NOMO-1 (cell line): ENCODE data around the gene NPY4R2.
A peak's percentile ranks its signal among the peaks of the same experiment; 100 is the strongest.
"Not testable (repeated sequence)": the region's sequence is repeated elsewhere in the genome, so short reads cannot be mapped to it uniquely, and the experiment has no call there.

Experiments used
- DNase-seq, 2 experiments: peaks; one replicate each; lab custom pipeline; 2025; ENCODE audit not compliant: unreplicated experiment in 2 of 2; lab: John Stamatoyannopoulos, UW

NPY4R2 gene

GRCh38 chr10:47928225-47928624, 9.8 kb downstream of the NPY4R2 start:
- not testable (repeated sequence) for DNase-seq

GRCh38 chr10:47932824-47933223, 14.4 kb downstream of the NPY4R2 start:
- DNase-seq = not testable (repeated sequence)

DNA sequence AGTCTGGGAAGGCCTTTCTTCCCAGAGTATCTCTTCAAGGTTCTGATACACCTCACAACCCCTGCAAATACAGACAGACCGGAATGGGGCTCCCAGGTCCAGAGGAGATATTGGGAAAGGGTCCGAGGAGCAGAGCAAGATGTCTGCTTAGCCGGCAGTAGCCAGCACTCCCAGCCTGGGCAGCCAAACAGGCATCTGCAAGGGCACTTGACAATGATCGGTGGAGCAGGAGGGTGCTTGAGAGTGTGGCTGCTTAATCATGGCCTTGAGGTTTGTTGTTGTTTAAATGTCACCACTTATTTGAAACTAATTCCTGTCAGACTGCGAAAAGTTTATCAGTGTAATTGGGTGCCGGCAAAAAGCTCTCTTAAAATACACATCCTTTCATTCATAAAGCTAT, 15.0 kb downstream of the NPY4R2 start:
- DNase-seq = not testable (repeated sequence)

GRCh38 chr10:47936772-47937228, 18.3 kb downstream of the NPY4R2 start:
- not testable (repeated sequence) for DNase-seq

DNA sequence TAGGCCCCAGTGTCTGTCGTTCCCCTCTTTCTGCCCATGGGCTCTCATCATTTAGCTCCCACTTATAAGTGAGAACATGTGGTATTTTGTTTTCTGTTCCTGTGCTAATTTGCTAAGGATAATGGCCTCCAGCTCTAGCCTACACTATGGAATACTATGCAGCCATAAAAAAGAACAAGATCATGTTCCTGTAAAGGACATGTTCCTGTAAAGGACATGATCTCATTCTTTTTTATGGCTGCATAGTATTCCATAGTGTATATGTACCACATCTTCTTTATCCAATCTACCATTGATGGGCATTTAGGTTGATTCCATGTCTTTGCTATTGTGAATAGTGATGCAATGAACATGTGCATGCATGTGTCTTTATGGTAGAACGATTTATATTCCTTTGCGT, 19.2 kb downstream of the NPY4R2 start:
- not testable (repeated sequence) for DNase-seq

DNA sequence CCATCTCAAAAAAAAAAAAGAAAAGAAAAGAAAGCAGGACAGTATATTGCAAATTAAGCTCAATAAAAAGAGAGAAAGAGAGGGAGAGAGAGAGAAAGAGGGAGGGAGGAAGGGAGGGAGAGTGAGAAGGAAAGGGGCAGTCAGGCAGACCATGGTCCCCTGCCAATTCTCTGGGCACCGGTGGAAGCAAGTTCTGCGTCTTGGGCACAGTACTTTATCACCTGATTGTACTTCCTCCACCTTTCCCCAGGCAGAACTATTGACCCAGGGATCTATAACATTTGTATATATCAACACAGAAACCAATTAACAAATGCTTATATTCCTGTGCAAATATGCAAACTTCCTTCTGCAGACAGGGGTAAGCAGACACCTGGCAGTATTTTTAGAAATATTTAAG, 22.4 kb downstream of the NPY4R2 start:
- not testable (repeated sequence) for DNase-seq

- not testable (repeated sequence) for DNase-seq
Measured at GRCh38 chr10:47941379-47941778, 22.9 kb downstream of the NPY4R2 start.

GRCh38 chr10:47942351-47943019, 24.0 kb downstream of the NPY4R2 start:
- not testable (repeated sequence) for DNase-seq

DNA sequence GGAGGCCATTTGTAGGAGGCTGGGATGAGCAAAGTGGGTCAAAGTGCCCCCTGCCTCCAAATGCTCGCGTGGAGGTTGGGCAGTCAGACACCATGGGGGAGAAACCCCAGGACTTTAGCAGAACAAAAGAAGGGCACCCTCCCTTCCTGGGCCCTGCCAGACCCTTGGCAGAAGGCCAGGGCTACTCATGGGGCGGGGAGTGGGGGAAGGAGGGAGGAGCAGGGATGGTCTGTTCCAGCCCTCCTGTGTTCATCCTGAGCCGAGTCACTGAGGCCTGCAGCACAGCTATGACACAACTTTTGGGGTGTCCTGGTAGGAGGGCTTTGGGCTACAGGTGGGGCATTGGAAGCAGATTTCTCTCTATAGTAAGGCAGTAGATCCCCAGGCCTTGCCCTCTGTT, 24.9 kb downstream of the NPY4R2 start:
- DNase-seq = not testable (repeated sequence)

GRCh38 chr10:47947424-47947823, 29.0 kb downstream of the NPY4R2 start:
- peak in 1 of 2 experiments; percentile 45 for DNase-seq

DNA sequence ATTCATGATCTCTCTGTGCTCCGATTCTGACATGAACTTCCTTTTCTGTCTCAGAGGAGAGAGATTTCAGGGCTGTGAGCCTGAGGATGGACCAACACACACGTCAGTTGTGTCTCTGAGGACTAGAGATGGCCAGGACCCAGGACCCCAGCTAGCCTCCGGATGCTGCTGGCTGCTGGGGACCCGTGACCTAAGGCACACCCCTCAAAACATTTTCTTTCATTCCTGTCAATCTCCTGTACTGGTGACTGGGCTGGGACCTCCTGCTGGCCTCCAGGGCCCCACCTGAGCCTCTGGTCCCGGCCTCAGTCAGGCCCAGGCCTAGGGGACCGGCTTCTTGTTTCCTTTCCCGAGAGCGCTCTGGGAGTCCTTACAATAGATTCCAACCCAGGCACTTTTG, 38.7 kb downstream of the NPY4R2 start:
- DNase-seq = not testable (repeated sequence)

GRCh38 chr10:47959677-47960076, 41.2 kb downstream of the NPY4R2 start:
- DNase-seq = not testable (repeated sequence)

DNA sequence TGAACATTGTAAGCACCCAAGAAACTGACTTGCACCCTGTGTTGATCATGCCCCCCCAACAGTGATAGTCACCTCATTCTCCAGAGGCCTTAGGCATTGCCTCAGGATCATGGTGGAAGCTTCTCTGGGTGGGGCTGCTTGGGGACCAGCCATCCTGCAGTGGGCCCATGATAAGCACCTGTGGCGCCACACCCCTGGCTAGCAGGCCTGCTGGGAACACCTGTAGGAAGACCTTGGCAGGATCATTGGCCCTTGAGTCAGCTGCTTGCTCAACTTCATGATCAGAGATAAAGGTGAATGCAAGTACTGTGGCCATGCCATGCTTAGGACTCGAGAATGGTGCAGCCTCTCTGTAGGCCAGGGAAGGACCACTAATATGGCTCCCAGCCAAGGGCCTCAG, 42.2 kb downstream of the NPY4R2 start:
- DNase-seq = not testable (repeated sequence)

- not testable (repeated sequence) for DNase-seq
Measured at GRCh38 chr10:47962785-47963184, 44.3 kb downstream of the NPY4R2 start.

DNA sequence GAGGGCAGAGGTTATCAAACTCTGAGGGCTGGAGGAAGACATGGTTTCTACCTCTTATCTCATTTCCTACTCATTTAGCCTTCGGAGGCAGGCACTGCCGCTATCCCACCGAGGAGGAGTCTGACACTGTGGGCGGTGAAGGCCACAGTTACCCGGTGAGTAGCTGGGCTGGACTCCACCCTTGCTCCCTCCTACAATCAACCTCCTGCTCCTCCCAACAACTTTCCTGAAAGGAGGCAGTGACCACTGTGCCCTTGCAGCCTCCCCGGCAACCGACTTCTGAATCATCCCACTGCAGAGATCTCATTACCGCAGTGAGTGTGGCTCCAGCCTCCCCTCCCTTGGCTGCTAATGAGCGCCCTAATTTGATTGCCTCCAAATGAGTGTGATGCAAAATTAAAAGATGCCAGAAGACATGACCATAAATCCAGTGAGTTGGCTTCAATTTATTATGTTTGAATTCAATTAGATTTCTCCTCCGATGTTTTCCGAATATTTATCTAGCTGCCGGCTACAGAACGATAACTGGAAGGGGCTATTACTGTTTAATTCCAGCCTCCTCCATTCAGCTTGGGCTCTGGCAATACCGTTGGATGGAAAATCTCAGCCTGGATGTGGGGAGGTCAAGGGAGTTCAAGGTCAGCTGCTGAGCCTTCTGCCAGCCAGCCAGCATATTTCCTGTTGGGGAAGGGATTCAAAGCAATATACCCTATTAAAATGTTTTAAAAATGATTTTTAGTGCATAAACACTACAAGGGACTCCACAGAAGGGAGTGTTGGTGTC, 46.0 kb downstream of the NPY4R2 start:
- not testable (repeated sequence) for DNase-seq

DNA sequence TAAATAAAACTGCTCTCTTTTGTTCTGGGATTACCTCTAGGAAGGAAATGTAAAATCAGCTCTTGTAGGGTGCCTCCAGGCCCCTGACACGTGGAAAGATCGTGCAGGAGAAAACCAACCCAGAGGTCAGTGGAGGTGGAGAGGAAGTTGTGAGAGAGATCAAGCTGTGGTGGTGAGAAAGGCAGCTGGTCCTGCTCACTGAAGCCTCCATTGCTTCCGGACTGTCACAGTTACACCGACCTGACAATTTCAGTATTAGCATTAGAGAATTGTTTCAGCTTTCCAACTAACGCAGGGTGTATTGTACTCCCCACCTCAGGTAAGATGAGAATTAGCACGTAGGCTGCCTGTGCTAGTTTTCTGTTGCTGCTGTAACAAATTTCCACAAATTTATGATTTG, 50.5 kb downstream of the NPY4R2 start:
- not testable (repeated sequence) for DNase-seq

DNA sequence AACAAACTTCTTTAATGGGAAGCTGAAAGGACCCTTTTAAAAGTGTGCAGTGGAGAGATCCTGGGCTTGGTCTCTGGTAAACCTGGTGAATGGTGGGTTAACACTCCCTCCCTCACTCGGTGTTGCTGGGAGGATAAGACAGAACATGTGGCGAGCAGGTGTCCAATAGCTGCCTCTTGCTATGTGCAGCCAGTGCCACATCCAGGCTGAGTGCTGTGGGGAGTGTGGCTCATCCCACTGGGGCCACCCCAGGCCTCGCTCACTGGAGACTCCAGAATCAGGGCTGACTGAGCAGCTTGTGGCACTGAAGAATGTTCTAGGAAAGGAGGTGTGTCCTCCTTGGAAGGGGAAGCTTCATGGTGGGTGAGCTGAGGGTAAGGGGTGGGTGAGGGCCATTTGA, 51.6 kb downstream of the NPY4R2 start:
- DNase-seq = not testable (repeated sequence)

GRCh38 chr10:47971598-47971997, 53.1 kb downstream of the NPY4R2 start:
- not testable (repeated sequence) for DNase-seq

DNA sequence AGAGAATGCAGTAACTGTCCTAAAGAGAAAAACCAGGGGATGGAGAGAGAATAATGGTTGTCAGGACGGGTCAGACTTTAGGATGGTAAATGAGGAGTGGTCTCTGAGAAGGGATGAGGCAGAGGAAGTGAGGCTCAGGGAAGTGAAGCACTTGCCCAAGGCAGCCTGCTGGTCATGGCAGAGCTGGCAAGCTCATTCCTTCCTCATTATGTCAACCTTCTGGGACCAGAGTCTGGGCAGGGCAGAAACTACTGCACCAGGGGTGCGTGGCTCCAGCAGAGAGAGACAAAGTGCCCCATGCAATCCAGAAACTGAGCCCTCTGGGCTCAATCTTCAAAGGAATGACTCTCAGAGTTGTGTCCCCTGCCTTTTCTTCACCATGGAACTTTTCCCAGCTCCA, 53.6 kb downstream of the NPY4R2 start:
- not testable (repeated sequence) for DNase-seq
